VCaP (cell line): ENCODE data around the gene FATE1.

Experiments used
- H3K27ac ChIP-seq: fragments of 450-650 bp; 2 replicates; pipeline ENCODE4 v1.5.1; 2017
- CTCF ChIP-seq: fragments of 450-650 bp; conservative IDR thresholded peaks from 2 replicates; pipeline ENCODE4 v1.5.1; 2017; ENCODE audit warnings: mild to moderate bottlenecking, moderate library complexity

The FATE1 gene

GRCh38 chrX:151727346-151727745 is 11.5 kb downstream of the FATE1 start:
- no peak overlapping the region for H3K27ac ChIP-seq
- TF ChIP-seq CTCF, result no peak

GRCh38 chrX:151729056-151729725 is 13.4 kb downstream of the FATE1 start:
- no peak overlapping the region for H3K27ac ChIP-seq
- TF ChIP-seq CTCF, result no peak

GRCh38 chrX:151734446-151734845 is 18.6 kb downstream of the FATE1 start, which contains the start of gene CNGA2:
Gene CNGA2 (plus strand): TSS chrX:151734746. CDS start chrX:151738484, 3,738 bp downstream.
- no peak within 1 kb of the TSS for H3K27ac ChIP-seq
- no peak for TF ChIP-seq CTCF

GRCh38 chrX:151735219-151735618 is 19.4 kb downstream of the FATE1 start:
- no peak for TF ChIP-seq CTCF
- no peak overlapping the region for H3K27ac ChIP-seq

GRCh38 chrX:151736685-151737084 is 20.9 kb downstream of the FATE1 start:
- H3K27ac ChIP-seq, result no peak overlapping the region
- no peak for TF ChIP-seq CTCF

- H3K27ac ChIP-seq, result no peak overlapping the region
- no peak for TF ChIP-seq CTCF
Measured at GRCh38 chrX:151737494-151737893, 21.7 kb downstream of the FATE1 start.

GRCh38 chrX:151738751-151739150 is 22.9 kb downstream of the FATE1 start:
- H3K27ac ChIP-seq, result no peak overlapping the region
- no peak for TF ChIP-seq CTCF
